BLaER1 (cell line): ENCODE results near the gene IL5.

Experiments used
- H3K27ac ChIP-seq: shearing (Covaris generic); formaldehyde crosslinking; 2 replicates; pipeline ENCODE4 v1.8.1; 2022
- H3K27me3 ChIP-seq: shearing (Covaris generic); formaldehyde crosslinking; 2 replicates; pipeline ENCODE4 v1.8.1; 2022
- H3K36me3 ChIP-seq: shearing (Covaris generic); formaldehyde crosslinking; 2 replicates; pipeline ENCODE4 v1.8.1; 2022
- H3K4me1 ChIP-seq: shearing (Covaris generic); formaldehyde crosslinking; 2 replicates; pipeline ENCODE4 v1.8.1; 2022
- H3K4me2 ChIP-seq: shearing (Covaris generic); formaldehyde crosslinking; 2 replicates; pipeline ENCODE4 v1.8.1; 2022
- H3K4me3 ChIP-seq: shearing (Covaris generic); formaldehyde crosslinking; 2 replicates; pipeline ENCODE4 v1.8.1; 2022
- H3K9ac ChIP-seq: shearing (Covaris generic); formaldehyde crosslinking; 2 replicates; pipeline ENCODE4 v1.8.1; 2022
- H3K9me3 ChIP-seq: shearing (Covaris generic); formaldehyde crosslinking; 2 replicates; pipeline ENCODE4 v1.8.1; 2022
- H4K20me1 ChIP-seq: shearing (Covaris generic); formaldehyde crosslinking; 2 replicates; pipeline ENCODE4 v1.8.1; 2022
- Cebpa-rat ChIP-seq: shearing (Covaris generic); IDR thresholded peaks from 2 replicates; pipeline ENCODE4 v1.8.1; 2022

Gene IL5

DNA sequence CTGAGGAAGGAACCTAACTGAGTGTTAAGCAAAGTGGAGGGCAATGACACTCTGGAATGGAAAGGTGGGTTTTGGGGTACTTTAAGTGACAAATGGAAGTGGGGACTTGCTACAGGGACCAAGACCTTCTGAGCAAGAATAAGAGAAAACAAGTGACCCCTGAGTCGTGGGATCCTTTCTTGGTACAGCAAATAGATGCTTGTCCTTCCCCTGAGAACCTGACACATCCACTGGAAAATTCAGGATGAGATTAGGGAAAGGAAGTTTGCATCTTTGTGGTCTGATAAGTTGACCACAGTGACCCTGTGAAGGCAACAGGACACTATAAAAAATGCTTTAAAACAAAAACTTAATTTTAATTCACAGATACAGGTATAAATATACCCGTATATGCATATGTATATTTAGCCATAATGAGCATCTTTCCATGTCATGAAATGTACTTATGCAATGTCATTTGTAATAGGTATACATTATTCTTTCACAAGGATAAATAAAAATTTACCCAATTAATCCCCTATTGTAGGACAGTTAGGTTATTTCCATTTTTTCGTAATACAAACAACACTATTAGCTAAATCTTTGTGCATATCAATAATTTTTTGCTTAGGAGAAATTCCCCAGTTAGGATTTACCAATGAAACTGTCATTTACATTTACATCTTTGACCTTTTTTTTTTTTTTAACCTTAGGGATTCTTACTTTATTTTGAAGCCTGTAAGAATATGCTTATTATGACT lies 50.8 kb downstream of the IL5 start:
- no peaks in the 10 kb centered on the region for H3K9me3 ChIP-seq
- H3K27me3 ChIP-seq, result no peaks in the 10 kb centered on the region
- peaks cover 72% of the 10 kb centered on the region for H3K4me1 ChIP-seq
- no peak for TF ChIP-seq Cebpa-rat
- H3K36me3 ChIP-seq, result peaks cover 21% of the 10 kb centered on the region
- peaks cover 30% of the 10 kb centered on the region for H4K20me1 ChIP-seq
- peak overlapping the region; percentile 96 for H3K4me2 ChIP-seq
- H3K27ac ChIP-seq, result no peak overlapping the region
- no peak overlapping the region for H3K4me3 ChIP-seq
- no peak overlapping the region for H3K9ac ChIP-seq
